ENCODE data around the gene KRT82. TPM values are rescaled to one million over a fixed set of nuclear protein-coding genes. Genes with fewer than 3 reads are reported as not detected.

KRT82 gene
- total RNA-seq, 2 experiments from 2014 or later = not detected

DNA sequence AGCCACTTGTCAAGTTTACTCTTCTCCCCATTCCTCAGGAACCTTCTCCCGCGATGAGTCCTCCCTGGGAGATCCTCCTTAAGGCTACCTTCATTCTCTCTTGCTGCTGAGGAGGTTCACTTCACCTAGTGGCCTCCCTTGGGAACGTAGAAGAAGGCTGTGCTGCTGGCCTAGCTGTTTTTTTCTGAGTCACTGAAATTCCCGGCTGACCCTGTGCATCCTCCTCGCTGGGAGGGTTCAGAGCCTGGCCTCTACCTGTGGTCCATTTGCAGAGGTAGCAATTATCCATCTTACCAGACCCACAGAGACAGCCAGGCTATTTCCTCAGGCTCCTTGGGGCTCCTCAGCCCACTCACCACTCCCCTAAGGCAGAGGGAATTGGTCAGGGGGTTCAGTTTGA lies 4.6 kb downstream of the KRT82 start:
- TF ChIP-seq EZH2phosphoT487 (IDR thresholded peaks at IDR 0.05; ENCODE audit: borderline replicate concordance, low read depth, low read length) = no peak
- TF ChIP-seq, protein P1, sequence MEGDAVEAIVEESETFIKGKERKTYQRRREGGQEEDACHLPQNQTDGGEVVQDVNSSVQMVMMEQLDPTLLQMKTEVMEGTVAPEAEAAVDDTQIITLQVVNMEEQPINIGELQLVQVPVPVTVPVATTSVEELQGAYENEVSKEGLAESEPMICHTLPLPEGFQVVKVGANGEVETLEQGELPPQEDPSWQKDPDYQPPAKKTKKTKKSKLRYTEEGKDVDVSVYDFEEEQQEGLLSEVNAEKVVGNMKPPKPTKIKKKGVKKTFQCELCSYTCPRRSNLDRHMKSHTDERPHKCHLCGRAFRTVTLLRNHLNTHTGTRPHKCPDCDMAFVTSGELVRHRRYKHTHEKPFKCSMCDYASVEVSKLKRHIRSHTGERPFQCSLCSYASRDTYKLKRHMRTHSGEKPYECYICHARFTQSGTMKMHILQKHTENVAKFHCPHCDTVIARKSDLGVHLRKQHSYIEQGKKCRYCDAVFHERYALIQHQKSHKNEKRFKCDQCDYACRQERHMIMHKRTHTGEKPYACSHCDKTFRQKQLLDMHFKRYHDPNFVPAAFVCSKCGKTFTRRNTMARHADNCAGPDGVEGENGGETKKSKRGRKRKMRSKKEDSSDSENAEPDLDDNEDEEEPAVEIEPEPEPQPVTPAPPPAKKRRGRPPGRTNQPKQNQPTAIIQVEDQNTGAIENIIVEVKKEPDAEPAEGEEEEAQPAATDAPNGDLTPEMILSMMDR (conservative IDR thresholded peaks at IDR 0.05; ENCODE audit: low read length) = no peak
- Histone ChIP-seq H3K4me1 (ENCODE audit: insufficient read depth, low read length, poor library complexity, severe bottlenecking) (no peaks in the 10 kb centered on the region), H3K9me3 (ENCODE audit: low read length) (no peaks in the 10 kb centered on the region), H3K27ac (ENCODE audit: low read depth, low read length, poor library complexity, severe bottlenecking) (no peak overlapping the region), H3K4me3 (ENCODE audit: low read depth, low read length, poor library complexity, severe bottlenecking) (no peak overlapping the region), H2AFZ (ENCODE audit: low read length) (no peak overlapping the region), H3K4me2 (ENCODE audit: low read length) (no peak overlapping the region), H3K9me2 (ENCODE audit: insufficient read depth, low read length) (no peaks in the 10 kb centered on the region), H3K36me3 (ENCODE audit: insufficient read depth, low read length) (no peaks in the 10 kb centered on the region), H4K20me1 (ENCODE audit: insufficient read depth, low read length) (no peaks in the 10 kb centered on the region), H3K79me2 (ENCODE audit: insufficient read depth, low read depth, low read length) (no peaks in the 10 kb centered on the region)
- intact Hi-C loops (cut with micrococcal nuclease; ENCODE audit: unreplicated experiment) = no loop called here
- ChIA-PET CTCF (ENCODE audit: unreplicated experiment) (no interaction called here), POLR2A (interaction anchor here (1.4 kb wide), 1 partner anchor 12 kb away, joined by 3 read pairs; no protein-coding TSS in a partner anchor)
- BruUV-seq (replicated peaks) = no TSS peak
- no peak for DNase-seq (ENCODE audit: low spot score)

DNA sequence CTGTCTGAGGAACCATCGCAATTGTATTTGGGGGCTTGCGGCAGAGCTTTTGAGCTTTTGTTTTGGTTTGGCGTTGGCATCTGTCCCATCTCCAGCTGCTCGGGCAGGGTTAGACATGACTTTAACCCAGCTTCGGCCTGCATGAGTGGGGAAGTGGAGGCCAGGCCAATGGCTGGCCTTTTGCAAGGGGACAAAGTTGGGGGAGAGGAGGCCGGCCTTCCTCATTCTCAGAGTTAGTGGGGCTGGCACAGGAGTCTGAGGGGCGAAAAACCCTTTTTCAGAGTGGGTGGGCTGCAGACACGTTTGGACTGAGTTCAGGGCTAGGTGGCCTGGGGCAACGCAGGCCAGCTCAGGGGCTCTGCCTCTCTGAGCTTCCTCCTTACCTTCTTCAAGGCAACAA lies 5.2 kb downstream of the KRT82 start:
- no TSS peak for BruUV-seq (replicated peaks)
- Histone ChIP-seq H3K79me2 (ENCODE audit: insufficient read depth, low read depth, low read length) (no peaks in the 10 kb centered on the region), H3K4me3 (ENCODE audit: low read depth, low read length, poor library complexity, severe bottlenecking) (no peak overlapping the region), H3K27ac (ENCODE audit: low read depth, low read length, poor library complexity, severe bottlenecking) (no peak overlapping the region), H3K9me3 (ENCODE audit: low read length) (no peaks in the 10 kb centered on the region), H3K36me3 (ENCODE audit: insufficient read depth, low read length) (no peaks in the 10 kb centered on the region), H2AFZ (ENCODE audit: low read length) (no peak overlapping the region), H4K20me1 (ENCODE audit: insufficient read depth, low read length) (no peaks in the 10 kb centered on the region), H3K9me2 (ENCODE audit: insufficient read depth, low read length) (no peaks in the 10 kb centered on the region), H3K4me1 (ENCODE audit: insufficient read depth, low read length, poor library complexity, severe bottlenecking) (no peaks in the 10 kb centered on the region), H3K4me2 (ENCODE audit: low read length) (no peak overlapping the region)
- intact Hi-C loops (cut with micrococcal nuclease; ENCODE audit: unreplicated experiment) = no loop called here
- no peak for TF ChIP-seq EZH2phosphoT487 (IDR thresholded peaks at IDR 0.05; ENCODE audit: borderline replicate concordance, low read depth, low read length)
- TF ChIP-seq, protein P1 (conservative IDR thresholded peaks at IDR 0.05; ENCODE audit: low read length) = no peak
- POLR2A ChIA-PET = interaction anchor here (1.4 kb wide), 1 partner anchor 13 kb away, joined by 3 read pairs; no protein-coding TSS in a partner anchor
- CTCF ChIA-PET (ENCODE audit: unreplicated experiment) = no interaction called here
- DNase-seq (ENCODE audit: low spot score) = no peak

DNA sequence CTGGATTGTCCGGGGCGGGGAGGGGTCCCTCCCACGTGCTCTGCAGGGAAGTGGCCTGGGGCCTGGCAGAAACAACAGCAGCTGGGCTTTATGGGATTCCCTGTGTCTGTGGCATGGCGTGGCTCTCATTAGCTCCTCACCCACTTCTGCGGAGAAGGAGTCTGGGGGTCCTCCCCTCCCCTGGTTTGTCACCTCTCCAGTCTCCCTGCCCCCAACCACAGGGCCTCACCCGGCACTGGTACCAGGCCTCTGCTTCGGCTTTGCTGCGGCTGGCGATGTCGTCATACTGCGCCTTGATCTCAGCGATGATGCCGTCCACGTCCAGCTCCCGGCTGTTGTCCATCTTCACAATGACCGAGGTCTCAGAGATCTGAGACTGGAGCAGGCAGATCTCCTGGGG lies 6.4 kb downstream of the KRT82 start:
- intact Hi-C loops (cut with micrococcal nuclease; ENCODE audit: unreplicated experiment) = no loop called here
- Histone ChIP-seq H4K20me1 (ENCODE audit: insufficient read depth, low read length) (no peaks in the 10 kb centered on the region), H3K27ac (ENCODE audit: low read depth, low read length, poor library complexity, severe bottlenecking) (no peak overlapping the region), H3K4me2 (ENCODE audit: low read length) (no peak overlapping the region), H3K9me2 (ENCODE audit: insufficient read depth, low read length) (no peaks in the 10 kb centered on the region), H3K4me1 (ENCODE audit: insufficient read depth, low read length, poor library complexity, severe bottlenecking) (no peaks in the 10 kb centered on the region), H3K36me3 (ENCODE audit: insufficient read depth, low read length) (no peaks in the 10 kb centered on the region), H3K9me3 (ENCODE audit: low read length) (no peaks in the 10 kb centered on the region), H3K79me2 (ENCODE audit: insufficient read depth, low read depth, low read length) (no peaks in the 10 kb centered on the region), H2AFZ (ENCODE audit: low read length) (no peak overlapping the region), H3K4me3 (ENCODE audit: low read depth, low read length, poor library complexity, severe bottlenecking) (no peak overlapping the region)
- TF ChIP-seq, protein P1 (conservative IDR thresholded peaks at IDR 0.05; ENCODE audit: low read length) = no peak
- no peak for TF ChIP-seq EZH2phosphoT487 (IDR thresholded peaks at IDR 0.05; ENCODE audit: borderline replicate concordance, low read depth, low read length)
- CTCF ChIA-PET (ENCODE audit: unreplicated experiment) = no interaction called here
- no TSS peak for BruUV-seq (replicated peaks)
- POLR2A ChIA-PET = no interaction called here
- DNase-seq (ENCODE audit: low spot score) = no peak
